ENCODE results near the gene CCDC136. TPM values are rescaled to one million over a fixed set of nuclear protein-coding genes. Genes with fewer than 3 reads are reported as not detected.

CCDC136 gene
- polyA plus RNA-seq, 1 of the 3 experiments (the other 2 are of a cell fraction) = 48.4 TPM

DNA sequence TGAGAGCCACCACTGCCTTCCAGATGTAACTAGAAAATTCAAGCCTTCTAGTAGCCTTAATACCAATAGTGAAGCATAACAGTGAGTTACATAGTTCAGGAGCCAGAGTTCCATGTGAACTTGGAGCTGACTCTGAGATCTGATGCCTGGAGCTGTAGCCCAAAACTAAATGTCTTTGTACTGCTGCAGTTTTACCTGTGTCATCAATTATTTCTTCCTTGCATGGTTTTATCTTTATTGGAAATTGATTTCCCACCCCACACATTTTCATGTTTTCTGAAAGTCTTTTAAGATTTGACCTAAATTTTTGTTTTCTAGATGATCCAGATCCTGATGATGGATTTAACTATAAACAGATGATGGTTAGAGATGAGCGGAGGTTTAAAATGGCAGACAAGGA, 33.2 kb upstream of the CCDC136 start:
- Histone ChIP-seq H3K27me3 (ENCODE audit: insufficient read depth) (no peaks in the 10 kb centered on the region), H3K9ac (no peak overlapping the region), H3K4me2 (no peak overlapping the region), H3K27ac (ENCODE audit: low read depth in 2 of 2, low read length in 1 of 2) (no peak overlapping the region; a peak in 1 of 4 replicates), H2AFZ (ENCODE audit: low read depth) (no peak overlapping the region), H3K4me3 (ENCODE audit: low read depth in 2 of 2, low read length in 1 of 2) (no peak overlapping the region), H3K9me3 (no peaks in the 10 kb centered on the region), H3K36me3 (replicated peaks in 1 of 2; ENCODE audit: control insufficient read depth in 1 of 2, insufficient read depth in 2 of 2, low read length in 1 of 2) (peaks cover 63 to 81% of the 10 kb centered on the region in 2 experiments), H3K79me2 (ENCODE audit: insufficient read depth) (peaks cover 82% of the 10 kb centered on the region), H4K20me1 (ENCODE audit: insufficient read depth) (peaks cover 62% of the 10 kb centered on the region), H3K4me1 (ENCODE audit: control insufficient read depth in 1 of 2, insufficient read depth in 2 of 2, low read depth in 1 of 2, low read length in 1 of 2) (peaks cover 31 to 38% of the 10 kb centered on the region in 2 experiments), H3K9me2 (no peaks in the 10 kb centered on the region), H3F3A (replicated peaks; ENCODE audit: insufficient read depth) (peaks cover 64% of the 10 kb centered on the region)
- CTCF ChIA-PET = no interaction called here
- POLR2A ChIA-PET = no interaction called here
- TF ChIP-seq, protein P1, sequence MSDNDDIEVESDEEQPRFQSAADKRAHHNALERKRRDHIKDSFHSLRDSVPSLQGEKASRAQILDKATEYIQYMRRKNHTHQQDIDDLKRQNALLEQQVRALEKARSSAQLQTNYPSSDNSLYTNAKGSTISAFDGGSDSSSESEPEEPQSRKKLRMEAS (IDR thresholded peaks at IDR 0.05; ENCODE audit: low read depth) = no peak
- no peak for TF ChIP-seq TCF12 (IDR thresholded peaks at IDR 0.05)
- no peak for TF ChIP-seq GATA2 (CRISPR knock-in tag; IDR thresholded peaks at IDR 0.05)
- TF ChIP-seq, protein P2, sequence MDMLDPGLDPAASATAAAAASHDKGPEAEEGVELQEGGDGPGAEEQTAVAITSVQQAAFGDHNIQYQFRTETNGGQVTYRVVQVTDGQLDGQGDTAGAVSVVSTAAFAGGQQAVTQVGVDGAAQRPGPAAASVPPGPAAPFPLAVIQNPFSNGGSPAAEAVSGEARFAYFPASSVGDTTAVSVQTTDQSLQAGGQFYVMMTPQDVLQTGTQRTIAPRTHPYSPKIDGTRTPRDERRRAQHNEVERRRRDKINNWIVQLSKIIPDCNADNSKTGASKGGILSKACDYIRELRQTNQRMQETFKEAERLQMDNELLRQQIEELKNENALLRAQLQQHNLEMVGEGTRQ (IDR thresholded peaks at IDR 0.05; ENCODE audit: borderline replicate concordance, low read depth, low read length) = no peak
- TF ChIP-seq CHD2 (IDR thresholded peaks at IDR 0.05; ENCODE audit: low read length, partially characterized antibody) = no peak
- TF ChIP-seq MXI1 (IDR thresholded peaks at IDR 0.05; ENCODE audit: low read depth, low read length) = no peak
- no peak for TF ChIP-seq RFX5 (IDR thresholded peaks at IDR 0.05; ENCODE audit: low read length)
- TF ChIP-seq RCOR1 (IDR thresholded peaks at IDR 0.05; ENCODE audit: low read length) = no peak
- TF ChIP-seq POLR2AphosphoS5 (IDR thresholded peaks at IDR 0.05; ENCODE audit: low read depth, low read length) = no peak
- TF ChIP-seq YY1 (IDR thresholded peaks at IDR 0.05; ENCODE audit: low read depth) = no peak
- no peak for TF ChIP-seq FOSL2 (IDR thresholded peaks at IDR 0.05; ENCODE audit: borderline replicate concordance, low read depth)
- TF ChIP-seq, protein P3, sequence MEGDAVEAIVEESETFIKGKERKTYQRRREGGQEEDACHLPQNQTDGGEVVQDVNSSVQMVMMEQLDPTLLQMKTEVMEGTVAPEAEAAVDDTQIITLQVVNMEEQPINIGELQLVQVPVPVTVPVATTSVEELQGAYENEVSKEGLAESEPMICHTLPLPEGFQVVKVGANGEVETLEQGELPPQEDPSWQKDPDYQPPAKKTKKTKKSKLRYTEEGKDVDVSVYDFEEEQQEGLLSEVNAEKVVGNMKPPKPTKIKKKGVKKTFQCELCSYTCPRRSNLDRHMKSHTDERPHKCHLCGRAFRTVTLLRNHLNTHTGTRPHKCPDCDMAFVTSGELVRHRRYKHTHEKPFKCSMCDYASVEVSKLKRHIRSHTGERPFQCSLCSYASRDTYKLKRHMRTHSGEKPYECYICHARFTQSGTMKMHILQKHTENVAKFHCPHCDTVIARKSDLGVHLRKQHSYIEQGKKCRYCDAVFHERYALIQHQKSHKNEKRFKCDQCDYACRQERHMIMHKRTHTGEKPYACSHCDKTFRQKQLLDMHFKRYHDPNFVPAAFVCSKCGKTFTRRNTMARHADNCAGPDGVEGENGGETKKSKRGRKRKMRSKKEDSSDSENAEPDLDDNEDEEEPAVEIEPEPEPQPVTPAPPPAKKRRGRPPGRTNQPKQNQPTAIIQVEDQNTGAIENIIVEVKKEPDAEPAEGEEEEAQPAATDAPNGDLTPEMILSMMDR (IDR thresholded peaks at IDR 0.05) = no peak
- TF ChIP-seq SMC3 (IDR thresholded peaks at IDR 0.05; ENCODE audit: low read depth, low read length) = no peak
- 100% methylated on average over 1 of the region's 1 CpG for WGBS (ENCODE audit: low lambda C conversion rate)
- DNase-seq = no peak

DNA sequence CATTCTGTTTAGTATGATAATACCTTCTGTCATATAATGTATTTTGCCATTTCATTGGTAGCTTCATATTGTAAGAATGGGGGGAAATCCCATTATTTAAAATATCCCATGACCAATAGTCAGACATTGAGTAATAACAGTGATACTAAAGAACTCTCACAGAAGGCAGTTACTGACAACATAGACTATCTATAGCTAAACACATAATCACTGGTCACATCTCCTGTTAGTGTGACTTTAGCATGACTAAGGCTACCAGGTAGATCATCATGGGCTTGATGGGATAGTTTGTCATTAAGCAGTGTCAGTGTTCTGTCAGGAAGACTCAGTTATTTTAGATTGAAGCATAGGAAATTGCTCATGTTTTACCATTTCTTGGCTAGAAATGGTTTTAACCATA, 32.5 kb upstream of the CCDC136 start:
- H3K79me2 ChIP-seq (ENCODE audit: insufficient read depth) = peaks cover 79% of the 10 kb centered on the region
- ChIA-PET CTCF (interaction anchor here (1.3 to 1.7 kb wide), 2 partner anchors 11 to 27 kb away, joined by 3 to 4 read pairs; no protein-coding TSS in a partner anchor), POLR2A (no interaction called here)
- H3K9me3 ChIP-seq = no peaks in the 10 kb centered on the region
- no peak overlapping the region for H3K4me2 ChIP-seq
- no peak for DNase-seq
- peaks cover 26 to 32% of the 10 kb centered on the region in 2 experiments for H3K4me1 ChIP-seq (ENCODE audit: control insufficient read depth in 1 of 2, insufficient read depth in 2 of 2, low read depth in 1 of 2, low read length in 1 of 2)
- H4K20me1 ChIP-seq (ENCODE audit: insufficient read depth) = peaks cover 58% of the 10 kb centered on the region
- H3K4me3 ChIP-seq (ENCODE audit: low read depth in 2 of 2, low read length in 1 of 2) = no peak overlapping the region
- peaks cover 57% of the 10 kb centered on the region for H3F3A ChIP-seq (replicated peaks; ENCODE audit: insufficient read depth)
- no peak for TF ChIP-seq RFX5 (IDR thresholded peaks at IDR 0.05; ENCODE audit: low read length)
- TF ChIP-seq JUND (IDR thresholded peaks at IDR 0.05) = no peak
- TF ChIP-seq, protein P4, sequence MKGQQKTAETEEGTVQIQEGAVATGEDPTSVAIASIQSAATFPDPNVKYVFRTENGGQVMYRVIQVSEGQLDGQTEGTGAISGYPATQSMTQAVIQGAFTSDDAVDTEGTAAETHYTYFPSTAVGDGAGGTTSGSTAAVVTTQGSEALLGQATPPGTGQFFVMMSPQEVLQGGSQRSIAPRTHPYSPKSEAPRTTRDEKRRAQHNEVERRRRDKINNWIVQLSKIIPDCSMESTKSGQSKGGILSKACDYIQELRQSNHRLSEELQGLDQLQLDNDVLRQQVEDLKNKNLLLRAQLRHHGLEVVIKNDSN (IDR thresholded peaks at IDR 0.05; ENCODE audit: borderline replicate concordance, low read depth) = no peak
- TF ChIP-seq NRF1 (IDR thresholded peaks at IDR 0.05; ENCODE audit: low read depth, low read length) = no peak
- TF ChIP-seq FOXM1 (IDR thresholded peaks at IDR 0.05; ENCODE audit: low read depth) = no peak
- no peak for TF ChIP-seq EZH2phosphoT487 (IDR thresholded peaks at IDR 0.05; ENCODE audit: borderline replicate concordance, low read depth)
- TF ChIP-seq, protein P5, sequence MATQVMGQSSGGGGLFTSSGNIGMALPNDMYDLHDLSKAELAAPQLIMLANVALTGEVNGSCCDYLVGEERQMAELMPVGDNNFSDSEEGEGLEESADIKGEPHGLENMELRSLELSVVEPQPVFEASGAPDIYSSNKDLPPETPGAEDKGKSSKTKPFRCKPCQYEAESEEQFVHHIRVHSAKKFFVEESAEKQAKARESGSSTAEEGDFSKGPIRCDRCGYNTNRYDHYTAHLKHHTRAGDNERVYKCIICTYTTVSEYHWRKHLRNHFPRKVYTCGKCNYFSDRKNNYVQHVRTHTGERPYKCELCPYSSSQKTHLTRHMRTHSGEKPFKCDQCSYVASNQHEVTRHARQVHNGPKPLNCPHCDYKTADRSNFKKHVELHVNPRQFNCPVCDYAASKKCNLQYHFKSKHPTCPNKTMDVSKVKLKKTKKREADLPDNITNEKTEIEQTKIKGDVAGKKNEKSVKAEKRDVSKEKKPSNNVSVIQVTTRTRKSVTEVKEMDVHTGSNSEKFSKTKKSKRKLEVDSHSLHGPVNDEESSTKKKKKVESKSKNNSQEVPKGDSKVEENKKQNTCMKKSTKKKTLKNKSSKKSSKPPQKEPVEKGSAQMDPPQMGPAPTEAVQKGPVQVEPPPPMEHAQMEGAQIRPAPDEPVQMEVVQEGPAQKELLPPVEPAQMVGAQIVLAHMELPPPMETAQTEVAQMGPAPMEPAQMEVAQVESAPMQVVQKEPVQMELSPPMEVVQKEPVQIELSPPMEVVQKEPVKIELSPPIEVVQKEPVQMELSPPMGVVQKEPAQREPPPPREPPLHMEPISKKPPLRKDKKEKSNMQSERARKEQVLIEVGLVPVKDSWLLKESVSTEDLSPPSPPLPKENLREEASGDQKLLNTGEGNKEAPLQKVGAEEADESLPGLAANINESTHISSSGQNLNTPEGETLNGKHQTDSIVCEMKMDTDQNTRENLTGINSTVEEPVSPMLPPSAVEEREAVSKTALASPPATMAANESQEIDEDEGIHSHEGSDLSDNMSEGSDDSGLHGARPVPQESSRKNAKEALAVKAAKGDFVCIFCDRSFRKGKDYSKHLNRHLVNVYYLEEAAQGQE (IDR thresholded peaks at IDR 0.05; ENCODE audit: low read depth, low read length) = no peak
- no peak for TF ChIP-seq GABPA (IDR thresholded peaks at IDR 0.05; ENCODE audit: low read depth)
- TF ChIP-seq SMC3 (IDR thresholded peaks at IDR 0.05; ENCODE audit: low read depth, low read length) = no peak
- TF ChIP-seq RXRA (IDR thresholded peaks at IDR 0.05; ENCODE audit: borderline replicate concordance, low read depth) = no peak
- no peak for TF ChIP-seq RCOR1 (IDR thresholded peaks at IDR 0.05; ENCODE audit: low read length)
- H3K27ac ChIP-seq (ENCODE audit: low read depth in 2 of 2, low read length in 1 of 2) = no peak overlapping the region
- H3K9ac ChIP-seq = no peak overlapping the region
- H3K36me3 ChIP-seq (replicated peaks in 1 of 2; ENCODE audit: control insufficient read depth in 1 of 2, insufficient read depth in 2 of 2, low read length in 1 of 2) = peaks cover 60 to 82% of the 10 kb centered on the region in 2 experiments
- H3K27me3 ChIP-seq (ENCODE audit: insufficient read depth) = no peaks in the 10 kb centered on the region
- H2AFZ ChIP-seq (ENCODE audit: low read depth) = no peak overlapping the region
- H3K9me2 ChIP-seq = no peaks in the 10 kb centered on the region
